Measurements from ENCODE around the gene VAV2. TPM values are rescaled to one million over a fixed set of nuclear protein-coding genes. Genes with fewer than 3 reads are reported as not detected.

Gene VAV2
- total RNA-seq, 4 donors from 2014 or later, result 15.0 to 25.7 (median 20.5) TPM

DNA sequence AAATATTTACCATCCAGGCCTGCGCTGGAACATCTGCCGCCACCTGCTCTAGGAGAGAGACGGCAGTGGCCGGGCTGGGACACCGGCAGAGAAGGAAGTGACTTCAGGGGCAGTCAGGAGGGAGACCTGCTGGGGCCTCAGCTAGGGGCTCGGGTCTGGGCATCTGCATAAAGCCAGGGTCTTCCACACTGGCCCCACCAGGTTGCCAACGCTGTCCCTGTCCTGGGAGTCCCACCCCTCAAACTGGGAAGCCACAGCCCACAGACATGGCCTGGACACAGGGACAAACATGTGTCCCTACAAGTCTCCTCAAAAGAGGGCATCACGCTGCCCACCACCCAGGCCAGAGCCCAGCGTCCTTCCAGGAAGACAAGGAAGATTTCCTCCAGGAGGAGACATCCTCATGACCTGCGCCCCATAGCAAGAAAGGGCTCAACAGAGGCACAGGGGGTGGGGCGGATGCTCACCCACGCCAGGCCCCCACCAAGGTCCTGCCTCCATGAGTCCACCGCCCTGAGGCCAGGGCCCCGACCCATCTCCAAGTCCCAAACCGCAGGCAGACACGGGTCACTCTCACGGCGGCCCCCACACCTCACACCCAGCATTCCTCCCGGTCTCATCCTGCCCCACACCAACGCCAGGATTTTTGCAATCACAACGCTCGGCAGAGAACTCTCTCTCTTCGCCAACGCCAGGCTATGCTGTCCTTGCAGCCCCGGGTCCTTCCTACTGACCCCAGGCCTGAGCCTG, 9.0 kb downstream of the VAV2 start:
- intact Hi-C loops (cut with DNase I), result no loop called here
- H3K4me3 ChIP-seq (replicated peaks in 1 of 3), result no peak overlapping the region
- no peaks in the 10 kb centered on the region for H3K36me3 ChIP-seq
- peaks cover 0 to 20% of the 10 kb centered on the region in 2 donors for H3K4me1 ChIP-seq
- H3K27me3 ChIP-seq, result no peaks in the 10 kb centered on the region
- no peak for DNase-seq
- 89 to 95% methylated on average over 17 to 25 of the region's 25 CpGs for WGBS, 2 donors
- no peaks in the 10 kb centered on the region for H3K9me3 ChIP-seq
- H3K27ac ChIP-seq, result no peak overlapping the region
- TF ChIP-seq POLR2A (IDR thresholded peaks at IDR 0.05), result no peak

DNA sequence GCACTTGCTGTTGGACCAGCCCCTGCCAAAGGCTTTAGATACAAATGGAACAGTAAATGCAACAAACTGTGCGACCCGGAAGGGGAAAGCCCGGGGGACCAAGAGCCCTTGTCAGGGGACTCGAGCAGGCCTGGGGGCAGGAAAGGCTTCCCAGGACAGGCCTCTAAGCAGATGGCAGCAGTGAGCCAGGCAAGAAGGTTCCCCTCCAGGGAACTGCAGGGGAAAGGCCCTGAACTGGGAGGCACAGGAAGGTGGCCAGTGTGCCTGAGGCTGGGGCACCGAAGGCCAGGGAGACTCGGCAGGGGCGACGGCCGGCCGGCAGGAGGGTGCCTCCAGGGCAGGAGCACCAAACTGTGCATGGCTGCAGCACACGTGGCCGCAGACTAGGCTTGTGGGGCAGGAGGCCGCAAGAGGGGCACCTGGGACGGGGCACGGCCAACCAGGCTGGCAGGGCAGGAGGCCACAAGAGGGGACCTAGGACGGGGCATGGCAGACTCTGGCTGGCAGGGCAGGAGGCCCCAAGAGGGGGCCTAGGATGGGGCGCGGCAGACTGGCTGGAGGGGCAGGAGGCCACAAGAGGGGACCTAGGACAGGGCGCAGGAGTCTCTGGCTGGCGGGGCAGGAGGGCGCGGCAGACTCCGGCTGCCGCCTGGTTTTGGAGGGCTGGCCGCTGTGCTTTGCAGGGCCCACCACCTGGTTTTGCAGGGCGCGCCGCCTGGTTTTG, 10.0 kb downstream of the VAV2 start:
- no peak overlapping the region for H3K27ac ChIP-seq
- no peaks in the 10 kb centered on the region for H3K27me3 ChIP-seq
- intact Hi-C loops (cut with DNase I), result no loop called here
- no peaks in the 10 kb centered on the region for H3K9me3 ChIP-seq
- H3K4me3 ChIP-seq (replicated peaks in 1 of 3), result no peak overlapping the region
- DNase-seq, result no peak
- H3K4me1 ChIP-seq, result peaks cover 0 to 20% of the 10 kb centered on the region in 2 donors
- no peak for TF ChIP-seq POLR2A (IDR thresholded peaks at IDR 0.05)
- TF ChIP-seq, protein P1, sequence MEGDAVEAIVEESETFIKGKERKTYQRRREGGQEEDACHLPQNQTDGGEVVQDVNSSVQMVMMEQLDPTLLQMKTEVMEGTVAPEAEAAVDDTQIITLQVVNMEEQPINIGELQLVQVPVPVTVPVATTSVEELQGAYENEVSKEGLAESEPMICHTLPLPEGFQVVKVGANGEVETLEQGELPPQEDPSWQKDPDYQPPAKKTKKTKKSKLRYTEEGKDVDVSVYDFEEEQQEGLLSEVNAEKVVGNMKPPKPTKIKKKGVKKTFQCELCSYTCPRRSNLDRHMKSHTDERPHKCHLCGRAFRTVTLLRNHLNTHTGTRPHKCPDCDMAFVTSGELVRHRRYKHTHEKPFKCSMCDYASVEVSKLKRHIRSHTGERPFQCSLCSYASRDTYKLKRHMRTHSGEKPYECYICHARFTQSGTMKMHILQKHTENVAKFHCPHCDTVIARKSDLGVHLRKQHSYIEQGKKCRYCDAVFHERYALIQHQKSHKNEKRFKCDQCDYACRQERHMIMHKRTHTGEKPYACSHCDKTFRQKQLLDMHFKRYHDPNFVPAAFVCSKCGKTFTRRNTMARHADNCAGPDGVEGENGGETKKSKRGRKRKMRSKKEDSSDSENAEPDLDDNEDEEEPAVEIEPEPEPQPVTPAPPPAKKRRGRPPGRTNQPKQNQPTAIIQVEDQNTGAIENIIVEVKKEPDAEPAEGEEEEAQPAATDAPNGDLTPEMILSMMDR (IDR thresholded peaks at IDR 0.05), result no peak
- no peaks in the 10 kb centered on the region for H3K36me3 ChIP-seq
- 80 to 90% methylated on average over 26 to 27 of the region's 28 CpGs for WGBS, 2 donors

DNA sequence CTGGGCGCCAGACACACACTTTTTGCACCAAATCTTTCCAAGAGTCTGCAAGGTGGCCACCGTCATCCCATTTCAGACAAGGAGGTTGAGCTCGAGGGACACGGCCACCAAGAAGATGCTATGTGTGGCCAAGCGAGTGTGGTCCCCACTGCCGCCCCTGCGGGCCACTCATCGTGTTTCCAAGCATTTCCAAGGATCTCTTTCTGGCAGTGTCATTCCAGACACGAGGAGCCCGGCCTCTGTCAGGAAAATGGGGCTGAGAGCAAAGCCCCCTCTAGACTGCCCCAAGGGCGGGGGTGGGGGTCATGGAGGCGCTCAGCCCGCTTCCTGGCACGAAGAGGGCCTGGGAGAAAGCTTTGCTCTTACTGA, 10.6 kb downstream of the VAV2 start:
- WGBS, 2 donors, result 89 to 98% methylated on average over 13 to 14 of the region's 14 CpGs
- TF ChIP-seq POLR2A (IDR thresholded peaks at IDR 0.05), result no peak
- TF ChIP-seq, protein P1 (IDR thresholded peaks at IDR 0.05), result no peak

DNA sequence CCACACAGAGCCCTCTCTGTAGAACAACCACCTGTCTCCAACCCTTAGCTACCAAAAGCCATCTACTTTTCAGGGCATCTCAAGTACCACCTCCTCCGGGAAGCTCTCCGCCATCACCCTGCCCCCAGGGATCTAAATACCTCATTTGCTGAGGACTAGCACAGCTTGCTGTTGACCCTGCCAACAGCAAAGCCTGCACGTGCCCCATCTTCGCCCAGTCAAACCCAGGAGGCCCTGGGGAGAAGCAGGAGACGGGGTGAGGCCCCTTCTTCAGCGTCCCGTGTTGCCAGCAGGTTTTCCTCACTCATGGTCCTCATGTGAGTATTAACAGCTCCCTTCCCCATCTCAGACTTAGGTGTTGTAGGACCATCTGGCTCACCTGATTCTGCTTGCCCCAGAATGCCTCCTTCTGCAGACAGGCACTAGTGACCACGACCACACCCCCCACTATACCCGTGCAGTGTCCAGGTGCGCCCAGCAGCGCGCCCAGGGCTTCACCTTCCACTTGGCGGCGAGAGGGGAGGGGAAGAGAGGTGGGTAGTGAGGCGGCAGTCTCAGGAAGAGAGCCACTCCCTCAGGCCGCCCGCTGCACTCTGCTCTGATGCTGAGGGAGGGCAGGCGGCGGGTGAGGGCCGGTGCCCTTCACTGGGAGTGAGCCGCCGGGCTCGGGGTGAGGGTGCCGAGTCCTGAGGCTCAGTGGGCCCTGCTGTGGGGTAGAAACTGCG, 11.1 kb downstream of the VAV2 start:
- H3K4me3 ChIP-seq (replicated peaks in 1 of 3), result no peak overlapping the region
- no peak for DNase-seq
- H3K27me3 ChIP-seq, result no peaks in the 10 kb centered on the region
- WGBS, 2 donors, result 82 to 85% methylated on average over 9 to 24 of the region's 25 CpGs
- TF ChIP-seq, protein P1 (IDR thresholded peaks at IDR 0.05), result no peak
- no peak for TF ChIP-seq POLR2A (IDR thresholded peaks at IDR 0.05)
- no peaks in the 10 kb centered on the region for H3K9me3 ChIP-seq
- peaks cover 0 to 20% of the 10 kb centered on the region in 2 donors for H3K4me1 ChIP-seq
- intact Hi-C loops (cut with DNase I), result no loop called here
- H3K27ac ChIP-seq, result no peak overlapping the region
- H3K36me3 ChIP-seq, result no peaks in the 10 kb centered on the region

More for the DNA sequence above, 10.6 kb downstream of the VAV2 start:
- DNase-seq, result no peak
- Histone ChIP-seq H3K9me3 (no peaks in the 10 kb centered on the region), H3K4me3 (replicated peaks in 1 of 3) (no peak overlapping the region), H3K27me3 (no peaks in the 10 kb centered on the region), H3K36me3 (no peaks in the 10 kb centered on the region), H3K4me1 (peaks cover 0 to 20% of the 10 kb centered on the region in 2 donors), H3K27ac (no peak overlapping the region)
- intact Hi-C loops (cut with DNase I), result no loop called here

DNA sequence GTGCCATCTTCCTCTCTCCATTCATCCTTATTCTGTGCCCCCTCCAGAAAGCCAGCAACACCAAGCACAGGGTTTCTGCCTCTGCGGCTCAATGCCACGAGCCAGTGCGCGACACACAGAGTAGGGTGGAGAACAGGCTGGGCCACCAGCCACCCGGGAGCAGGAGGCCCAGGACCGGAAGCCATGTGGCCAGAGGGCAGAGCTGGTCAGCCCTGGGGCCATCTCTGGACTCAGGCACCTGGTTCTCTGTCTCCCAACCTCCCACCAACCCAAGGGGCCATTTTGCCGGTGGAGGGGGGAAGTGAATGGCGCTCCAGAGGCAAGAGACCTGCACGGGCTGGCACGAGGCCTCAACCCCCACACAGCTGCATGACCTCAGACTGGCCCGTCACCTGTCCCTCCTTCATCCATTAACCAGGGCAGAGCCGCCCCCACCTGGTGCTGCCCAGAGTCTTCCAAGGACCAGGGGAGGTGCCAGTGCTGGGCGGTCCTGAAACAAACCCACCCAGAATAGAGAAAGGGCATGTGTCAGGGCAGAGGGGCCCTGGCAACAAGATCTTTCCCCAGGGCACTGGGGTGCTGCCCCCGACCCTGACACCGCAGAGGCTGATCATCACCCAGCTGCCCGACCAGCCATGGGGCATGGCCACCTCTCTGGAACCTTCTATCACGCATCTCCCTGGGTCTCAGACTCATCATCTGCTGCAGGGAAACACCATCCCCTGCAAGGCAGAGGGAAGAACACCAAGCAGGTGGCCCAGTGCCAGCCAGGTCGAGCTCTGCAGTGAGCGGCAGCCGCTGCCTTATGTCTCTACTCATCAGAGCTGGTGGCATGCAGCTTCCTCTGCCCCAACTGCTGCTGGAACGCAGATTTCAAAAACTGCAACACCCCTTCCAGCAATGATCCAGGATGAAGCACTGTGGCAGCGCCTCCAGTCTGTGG, 11.9 kb downstream of the VAV2 start:
- Histone ChIP-seq H3K36me3 (no peaks in the 10 kb centered on the region), H3K27ac (no peak overlapping the region), H3K9me3 (no peaks in the 10 kb centered on the region), H3K4me1 (peaks cover 0 to 20% of the 10 kb centered on the region in 2 donors), H3K4me3 (replicated peaks in 1 of 3) (no peak overlapping the region), H3K27me3 (no peaks in the 10 kb centered on the region)
- TF ChIP-seq, protein P1 (IDR thresholded peaks at IDR 0.05), result no peak
- no peak for TF ChIP-seq POLR2A (IDR thresholded peaks at IDR 0.05)
- intact Hi-C loops (cut with DNase I), result no loop called here
- WGBS, 2 donors, result 80 to 88% methylated on average over 14 to 17 of the region's 22 CpGs
- DNase-seq, result no peak
